ENCODE measurements around the gene EPB41L3.

The EPB41L3 gene

DNA sequence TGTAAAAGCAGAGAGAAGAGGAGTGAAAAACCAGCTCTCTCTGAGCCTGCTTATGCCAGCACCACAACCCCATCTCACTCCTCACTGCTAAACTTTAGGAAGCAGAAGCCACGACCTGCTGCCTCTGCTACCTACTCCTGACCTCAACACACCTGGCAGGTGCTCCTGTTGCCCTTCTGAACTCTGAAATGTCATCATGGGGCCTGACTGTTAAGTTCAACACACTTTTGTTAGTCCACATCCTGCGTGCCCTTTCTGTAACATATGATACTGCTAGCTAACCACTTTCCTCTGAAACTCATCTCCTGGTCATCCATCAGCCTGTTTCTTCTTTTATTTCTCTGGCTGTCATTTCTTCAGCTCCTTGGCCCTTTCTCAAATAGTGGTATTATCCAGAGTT lies 118.1 kb downstream of the EPB41L3 start:
- TF ChIP-seq, protein P1, sequence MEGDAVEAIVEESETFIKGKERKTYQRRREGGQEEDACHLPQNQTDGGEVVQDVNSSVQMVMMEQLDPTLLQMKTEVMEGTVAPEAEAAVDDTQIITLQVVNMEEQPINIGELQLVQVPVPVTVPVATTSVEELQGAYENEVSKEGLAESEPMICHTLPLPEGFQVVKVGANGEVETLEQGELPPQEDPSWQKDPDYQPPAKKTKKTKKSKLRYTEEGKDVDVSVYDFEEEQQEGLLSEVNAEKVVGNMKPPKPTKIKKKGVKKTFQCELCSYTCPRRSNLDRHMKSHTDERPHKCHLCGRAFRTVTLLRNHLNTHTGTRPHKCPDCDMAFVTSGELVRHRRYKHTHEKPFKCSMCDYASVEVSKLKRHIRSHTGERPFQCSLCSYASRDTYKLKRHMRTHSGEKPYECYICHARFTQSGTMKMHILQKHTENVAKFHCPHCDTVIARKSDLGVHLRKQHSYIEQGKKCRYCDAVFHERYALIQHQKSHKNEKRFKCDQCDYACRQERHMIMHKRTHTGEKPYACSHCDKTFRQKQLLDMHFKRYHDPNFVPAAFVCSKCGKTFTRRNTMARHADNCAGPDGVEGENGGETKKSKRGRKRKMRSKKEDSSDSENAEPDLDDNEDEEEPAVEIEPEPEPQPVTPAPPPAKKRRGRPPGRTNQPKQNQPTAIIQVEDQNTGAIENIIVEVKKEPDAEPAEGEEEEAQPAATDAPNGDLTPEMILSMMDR (IDR thresholded peaks at IDR 0.05), result no peak
- no peak for TF ChIP-seq ZFX (IDR thresholded peaks at IDR 0.05; ENCODE audit: borderline replicate concordance)

DNA sequence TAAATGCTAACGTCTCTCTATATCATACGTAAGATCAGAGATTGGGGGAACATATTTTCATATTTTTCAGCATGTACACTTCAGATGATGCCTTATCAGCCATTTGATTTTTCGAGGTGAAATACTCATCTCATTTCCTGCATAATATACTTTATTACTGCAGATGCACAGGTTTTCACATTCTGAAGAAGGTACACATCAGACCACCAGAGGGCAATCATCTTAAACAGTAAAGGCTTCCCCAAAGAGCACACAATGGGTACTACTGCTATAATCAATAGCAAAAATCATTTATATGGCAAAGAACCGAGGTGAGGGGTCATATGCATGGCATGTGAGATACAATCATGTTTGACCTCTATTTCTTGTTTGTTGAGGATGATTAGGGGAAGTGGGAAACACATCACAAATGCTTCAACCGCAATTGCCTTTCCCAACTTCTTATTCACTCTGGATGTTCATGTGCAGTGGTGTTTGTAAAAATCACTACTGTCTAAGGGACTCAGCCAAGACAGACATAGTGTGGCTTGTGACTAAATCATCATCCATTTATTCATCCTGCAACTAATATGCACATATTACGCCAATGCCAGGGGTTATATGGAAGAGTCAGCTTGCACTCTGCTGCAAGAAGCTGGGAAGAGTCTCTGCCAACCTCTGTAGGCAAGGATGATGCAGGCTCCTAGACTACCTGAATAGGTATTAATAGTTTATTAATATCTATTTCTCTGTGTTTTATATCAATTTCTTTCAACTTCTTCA lies 118.7 kb downstream of the EPB41L3 start:
- TF ChIP-seq ZFX (IDR thresholded peaks at IDR 0.05; ENCODE audit: borderline replicate concordance), result no peak
- TF ChIP-seq, protein P1 (IDR thresholded peaks at IDR 0.05), result peak; percentile 64
- H3K27ac ChIP-seq, result no peak overlapping the region

More for the DNA sequence above, 118.1 kb downstream of the EPB41L3 start:
- no peak overlapping the region for H3K27ac ChIP-seq

DNA sequence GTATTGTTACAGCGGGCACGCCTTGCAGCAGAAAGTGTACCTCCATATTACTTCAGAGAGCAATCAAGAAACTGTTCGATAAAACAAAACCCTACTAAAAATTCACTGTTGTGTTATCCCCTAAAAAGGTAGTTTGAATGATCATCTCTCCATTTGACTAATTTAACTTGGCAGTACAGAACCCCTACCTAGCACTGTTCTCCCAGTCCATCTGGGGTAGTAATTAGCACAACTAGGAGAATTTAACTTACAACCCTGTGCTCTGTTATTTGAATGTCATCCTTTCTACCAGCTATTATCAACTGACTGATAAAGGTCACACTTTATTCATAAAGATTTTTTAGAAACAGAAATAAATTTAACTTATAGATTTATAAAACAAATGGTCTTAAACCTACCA lies 121.2 kb downstream of the EPB41L3 start:
- TF ChIP-seq ZFX (IDR thresholded peaks at IDR 0.05; ENCODE audit: borderline replicate concordance), result no peak
- TF ChIP-seq, protein P1 (IDR thresholded peaks at IDR 0.05), result no peak
- no peak overlapping the region for H3K27ac ChIP-seq

DNA sequence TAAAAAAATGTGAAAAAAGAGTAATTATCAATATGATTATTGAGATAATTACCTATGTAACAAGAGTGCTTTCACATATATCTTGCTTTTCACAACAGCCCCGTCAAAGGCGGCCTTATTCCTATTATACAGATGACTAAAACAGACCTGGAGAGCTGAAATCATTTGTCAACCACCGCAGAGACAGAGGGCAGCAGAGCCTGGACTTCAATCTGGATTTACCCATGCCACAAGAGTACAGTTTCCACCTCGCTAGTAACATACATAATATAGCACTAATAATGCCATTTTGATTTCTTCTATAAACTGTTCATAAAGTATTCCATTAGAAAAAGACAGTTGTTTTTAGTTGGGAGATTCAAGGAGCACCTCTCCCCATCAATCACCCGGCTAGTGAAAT lies 121.8 kb downstream of the EPB41L3 start:
- H3K27ac ChIP-seq, result no peak overlapping the region
- TF ChIP-seq, protein P1 (IDR thresholded peaks at IDR 0.05), result no peak
- no peak for TF ChIP-seq ZFX (IDR thresholded peaks at IDR 0.05; ENCODE audit: borderline replicate concordance)

DNA sequence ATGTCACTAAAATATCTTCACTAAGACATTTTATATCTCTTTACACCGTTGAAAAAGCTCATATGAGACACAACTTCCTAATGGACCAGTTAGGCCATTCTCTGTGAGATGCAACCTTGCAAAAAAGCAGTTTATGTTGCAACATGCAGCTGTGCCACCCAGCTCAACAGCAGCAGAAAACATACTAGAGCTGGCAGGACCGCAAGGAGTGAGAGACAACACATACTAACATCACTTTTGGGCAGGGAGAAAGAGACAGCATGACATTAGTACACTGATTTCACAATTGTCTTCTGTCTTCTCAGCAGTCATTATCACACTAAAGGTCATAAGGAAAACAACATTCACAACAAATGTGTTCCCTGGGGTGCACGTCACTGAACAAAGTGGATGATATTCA lies 122.9 kb downstream of the EPB41L3 start:
- H3K27ac ChIP-seq, result no peak overlapping the region
- TF ChIP-seq, protein P1 (IDR thresholded peaks at IDR 0.05), result no peak
- TF ChIP-seq ZFX (IDR thresholded peaks at IDR 0.05; ENCODE audit: borderline replicate concordance), result no peak

DNA sequence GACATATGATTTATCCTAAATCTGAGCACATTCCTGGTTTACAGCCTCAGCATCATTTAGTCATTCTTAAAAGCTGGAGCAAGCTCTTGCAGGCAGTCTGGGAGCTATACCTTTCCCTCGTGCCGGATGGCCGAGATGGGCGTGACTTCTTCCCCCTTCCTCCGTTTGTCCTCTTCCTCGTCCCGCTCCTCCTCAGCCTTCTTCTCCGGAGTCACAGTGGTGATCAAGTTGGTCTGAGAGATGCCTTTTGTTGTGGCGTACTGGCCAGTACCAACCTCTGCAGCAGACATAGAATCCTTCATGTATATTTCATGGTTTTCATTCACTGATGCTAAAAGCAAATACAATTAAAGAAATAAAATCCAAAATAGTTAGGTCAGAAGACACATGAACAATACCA lies 124.2 kb downstream of the EPB41L3 start:
- H3K27ac ChIP-seq, result no peak overlapping the region
- no peak for TF ChIP-seq ZFX (IDR thresholded peaks at IDR 0.05; ENCODE audit: borderline replicate concordance)
- TF ChIP-seq, protein P1 (IDR thresholded peaks at IDR 0.05), result no peak

DNA sequence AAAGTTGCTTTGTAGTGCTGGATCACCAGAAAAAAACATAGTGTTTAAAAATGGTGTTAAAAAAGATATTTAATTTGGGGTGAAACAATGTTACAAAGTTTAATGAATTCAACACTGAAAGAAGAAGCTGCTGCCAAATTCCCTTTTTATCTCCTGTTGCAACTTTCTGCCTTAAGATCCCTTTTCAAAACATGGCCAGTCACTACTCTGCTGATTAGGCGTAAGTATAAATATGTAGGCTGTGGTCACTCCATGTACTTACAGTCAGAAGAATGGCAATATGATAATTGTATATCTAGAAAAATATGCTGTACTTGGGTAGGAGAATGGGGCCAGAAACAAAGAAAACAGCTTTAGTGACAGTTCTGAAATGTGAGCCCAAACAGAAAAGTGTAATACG lies 124.8 kb downstream of the EPB41L3 start:
- no peak overlapping the region for H3K27ac ChIP-seq
- no peak for TF ChIP-seq ZFX (IDR thresholded peaks at IDR 0.05; ENCODE audit: borderline replicate concordance)
- TF ChIP-seq, protein P1 (IDR thresholded peaks at IDR 0.05), result no peak

All from 22Rv1 (cell line).